Measurements from ENCODE around the gene COLEC11.

COLEC11 gene

DNA sequence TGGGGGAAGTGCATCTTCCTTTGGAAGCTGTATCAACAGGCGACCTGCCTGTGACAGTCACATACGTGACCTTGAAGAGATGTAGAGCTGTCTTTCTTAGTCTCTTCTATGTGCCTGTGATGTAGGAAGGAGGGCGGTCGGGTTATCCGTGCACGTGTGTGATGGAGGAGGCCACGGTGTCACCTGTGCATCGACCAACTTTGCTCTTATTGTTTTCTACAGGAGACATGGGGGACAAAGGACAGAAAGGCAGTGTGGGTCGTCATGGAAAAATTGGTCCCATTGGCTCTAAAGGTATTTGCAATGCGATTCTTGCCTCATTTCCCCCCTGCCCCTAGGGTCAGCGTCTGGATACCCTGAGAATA lies 42.4 kb downstream of the COLEC11 start:
- no peak overlapping the region for H3K27ac ChIP-seq
- TF ChIP-seq, protein P1, sequence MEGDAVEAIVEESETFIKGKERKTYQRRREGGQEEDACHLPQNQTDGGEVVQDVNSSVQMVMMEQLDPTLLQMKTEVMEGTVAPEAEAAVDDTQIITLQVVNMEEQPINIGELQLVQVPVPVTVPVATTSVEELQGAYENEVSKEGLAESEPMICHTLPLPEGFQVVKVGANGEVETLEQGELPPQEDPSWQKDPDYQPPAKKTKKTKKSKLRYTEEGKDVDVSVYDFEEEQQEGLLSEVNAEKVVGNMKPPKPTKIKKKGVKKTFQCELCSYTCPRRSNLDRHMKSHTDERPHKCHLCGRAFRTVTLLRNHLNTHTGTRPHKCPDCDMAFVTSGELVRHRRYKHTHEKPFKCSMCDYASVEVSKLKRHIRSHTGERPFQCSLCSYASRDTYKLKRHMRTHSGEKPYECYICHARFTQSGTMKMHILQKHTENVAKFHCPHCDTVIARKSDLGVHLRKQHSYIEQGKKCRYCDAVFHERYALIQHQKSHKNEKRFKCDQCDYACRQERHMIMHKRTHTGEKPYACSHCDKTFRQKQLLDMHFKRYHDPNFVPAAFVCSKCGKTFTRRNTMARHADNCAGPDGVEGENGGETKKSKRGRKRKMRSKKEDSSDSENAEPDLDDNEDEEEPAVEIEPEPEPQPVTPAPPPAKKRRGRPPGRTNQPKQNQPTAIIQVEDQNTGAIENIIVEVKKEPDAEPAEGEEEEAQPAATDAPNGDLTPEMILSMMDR (conservative IDR thresholded peaks at IDR 0.05): no peak

DNA sequence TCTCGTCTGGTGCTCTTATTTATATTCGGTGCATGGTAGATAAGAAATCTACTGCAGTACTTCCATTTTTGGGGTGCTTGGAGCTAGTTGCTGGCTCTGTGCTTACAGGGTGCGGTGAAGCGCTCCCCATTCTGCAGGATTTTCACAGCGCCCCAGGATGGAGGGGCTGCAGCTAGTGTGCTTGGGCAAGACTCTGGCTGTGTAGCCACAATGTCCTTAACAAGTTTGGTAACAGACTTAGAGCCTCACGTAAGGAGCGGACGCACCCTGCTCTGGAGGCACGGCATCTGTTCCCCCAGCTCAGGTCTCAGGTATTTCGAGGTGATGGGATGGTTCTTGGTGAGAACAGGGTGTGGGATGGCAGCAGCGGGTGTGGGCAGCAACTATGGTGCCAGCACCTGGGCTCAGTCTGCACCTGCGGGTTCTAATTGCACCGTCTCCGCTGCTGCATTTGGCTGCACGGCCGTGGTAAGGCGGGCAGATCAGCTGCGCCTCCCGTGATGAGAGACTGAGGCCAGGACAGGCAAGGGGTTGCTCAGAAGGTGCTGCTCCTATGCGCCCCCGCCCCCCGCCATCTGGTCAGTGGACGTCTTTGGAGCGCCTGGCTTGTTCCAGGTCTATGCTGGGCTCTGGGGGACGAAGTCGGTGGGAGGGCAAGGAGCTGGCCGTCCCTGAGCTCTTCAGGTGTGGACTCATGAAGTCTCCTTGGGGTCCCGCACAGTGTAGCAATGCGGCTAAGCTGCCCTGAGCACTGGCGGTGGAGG lies 43.0 kb downstream of the COLEC11 start:
- TF ChIP-seq, protein P1 (conservative IDR thresholded peaks at IDR 0.05): no peak
- H3K27ac ChIP-seq: no peak overlapping the region

DNA sequence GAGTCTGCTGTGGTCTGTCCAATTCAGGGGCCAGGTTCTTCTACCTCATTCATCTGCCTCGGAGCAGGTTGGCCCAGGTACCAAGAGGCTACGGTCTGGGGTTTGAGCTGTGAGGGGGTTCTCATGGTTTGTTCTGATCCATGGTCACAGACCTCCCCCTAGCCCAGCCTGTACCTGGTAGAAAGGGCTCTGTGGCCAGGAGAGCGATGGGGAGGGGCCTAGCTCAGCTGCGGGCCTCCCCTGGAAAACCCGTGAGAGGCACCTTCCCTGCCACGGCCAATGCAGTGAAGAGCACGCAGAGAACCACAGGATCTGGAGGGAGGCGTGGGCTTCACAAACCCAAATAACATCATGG lies 43.5 kb downstream of the COLEC11 start:
- TF ChIP-seq, protein P1 (conservative IDR thresholded peaks at IDR 0.05): no peak
- H3K27ac ChIP-seq: no peak overlapping the region

DNA sequence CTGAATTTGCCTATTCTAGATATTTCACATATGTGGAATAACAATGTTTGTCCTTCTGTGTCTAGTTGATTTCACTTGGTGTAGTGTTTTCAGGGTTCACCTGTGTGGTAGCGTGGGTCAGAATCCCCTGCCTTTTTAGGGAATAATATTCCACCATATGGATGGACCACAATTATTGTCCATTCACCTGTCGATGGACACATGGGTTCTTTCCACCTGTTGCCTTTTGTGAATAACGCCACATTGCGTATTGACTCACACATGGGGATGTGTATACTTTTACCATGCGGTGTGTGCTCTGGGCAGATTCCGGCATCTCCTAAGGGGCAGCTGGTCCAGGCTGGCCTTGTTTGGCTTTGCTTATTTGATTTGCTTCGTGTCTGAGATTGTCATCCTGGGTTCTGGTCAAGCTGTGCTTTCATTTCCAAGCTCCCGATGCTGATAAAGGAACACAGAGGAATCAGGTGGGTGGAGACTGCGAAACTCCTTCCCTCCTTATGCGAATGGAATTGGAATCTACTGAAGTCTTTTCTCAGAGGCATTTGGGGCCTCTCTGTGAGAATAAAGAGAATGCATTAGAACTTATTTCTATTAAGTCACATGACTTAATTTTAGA lies 44.2 kb downstream of the COLEC11 start:
- TF ChIP-seq, protein P1 (conservative IDR thresholded peaks at IDR 0.05): no peak

DNA sequence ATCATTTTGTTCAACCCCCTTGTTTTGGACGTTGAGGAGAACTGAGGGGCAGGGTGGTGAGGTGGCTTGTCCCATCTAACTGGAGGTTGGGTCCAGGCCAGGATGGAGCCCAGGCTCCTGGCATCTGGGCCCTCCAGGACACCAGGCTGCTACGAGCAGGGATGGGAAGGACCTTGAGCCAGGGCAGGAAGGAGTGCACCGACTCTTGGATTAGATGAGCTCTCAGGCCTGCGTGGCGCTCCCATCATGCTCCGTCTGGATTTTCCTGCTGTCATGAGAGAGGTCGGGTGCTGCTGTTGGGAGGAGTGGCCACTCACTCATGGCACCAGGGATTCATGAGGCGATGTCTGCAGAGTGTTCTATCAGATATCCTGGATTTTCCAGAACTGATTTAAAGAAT lies 44.7 kb downstream of the COLEC11 start:
- TF ChIP-seq, protein P1 (conservative IDR thresholded peaks at IDR 0.05): no peak
- no peak overlapping the region for H3K27ac ChIP-seq

More for the DNA sequence above, 44.2 kb downstream of the COLEC11 start:
- no peak overlapping the region for H3K27ac ChIP-seq

DNA sequence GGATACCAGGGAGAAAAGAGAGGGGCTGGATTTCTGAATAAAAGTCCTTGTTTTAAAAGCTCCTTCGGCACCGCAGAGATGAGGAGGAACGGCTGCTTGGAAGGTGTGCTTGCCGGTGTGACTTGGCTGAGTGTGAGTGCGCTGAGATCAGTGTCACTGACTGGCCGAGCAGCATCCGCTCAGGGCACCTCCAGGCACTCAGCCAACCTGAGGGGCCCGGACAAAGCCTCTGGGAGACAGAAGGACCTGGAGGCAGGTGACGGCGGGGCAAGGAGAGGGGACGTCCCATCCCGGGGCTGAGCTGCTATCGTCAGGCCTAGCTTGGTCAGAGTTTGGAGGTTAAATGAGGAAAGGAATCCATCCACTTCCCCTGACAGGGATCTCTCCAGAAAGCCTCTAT lies 46.3 kb downstream of the COLEC11 start:
- TF ChIP-seq, protein P1 (conservative IDR thresholded peaks at IDR 0.05): no peak
- no peak overlapping the region for H3K27ac ChIP-seq

DNA sequence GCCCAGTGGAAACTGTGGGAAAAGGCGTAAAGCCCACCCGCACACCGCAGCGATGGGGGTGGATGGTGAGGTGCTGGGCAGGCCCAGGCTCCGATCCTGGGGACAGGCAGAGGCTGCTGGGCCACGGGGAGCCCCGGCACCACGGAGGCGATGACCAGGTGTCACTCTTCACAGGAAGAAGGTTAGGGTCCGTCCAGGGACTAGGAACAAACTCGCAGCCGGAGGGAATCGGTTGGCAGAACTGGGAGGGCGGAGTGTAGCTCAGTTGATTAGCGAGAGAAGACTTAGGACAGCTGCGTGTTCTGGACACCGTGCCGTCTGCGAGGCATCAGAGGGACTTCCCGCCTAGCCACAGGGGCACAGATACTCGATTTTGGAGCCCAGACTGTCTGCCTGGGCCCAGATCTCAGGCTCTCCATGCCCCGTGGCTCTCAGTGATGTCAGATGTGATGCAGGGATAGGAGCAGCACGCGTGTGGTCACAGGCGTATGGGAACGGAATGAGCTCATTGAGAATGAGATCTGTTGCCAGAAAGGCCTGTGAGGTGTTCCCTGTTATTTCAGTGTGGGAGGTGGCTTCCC lies 47.0 kb downstream of the COLEC11 start:
- H3K27ac ChIP-seq: no peak overlapping the region
- TF ChIP-seq, protein P1 (conservative IDR thresholded peaks at IDR 0.05): no peak
